ENCODE measurements around the gene DGUOK.

DGUOK gene

GRCh38 chr2:73947412-73948018 lies 20.8 kb downstream of the DGUOK start:
- no peak for DNase-seq (ENCODE audit: low spot score)

- DNase-seq (ENCODE audit: low spot score) = no peak
These were observed 23.1 kb downstream of the DGUOK start for GRCh38 chr2:73949802-73950201.

GRCh38 chr2:73952499-73953446 lies 26.1 kb downstream of the DGUOK start:
- DNase-seq (ENCODE audit: low spot score) = no peak

DNA sequence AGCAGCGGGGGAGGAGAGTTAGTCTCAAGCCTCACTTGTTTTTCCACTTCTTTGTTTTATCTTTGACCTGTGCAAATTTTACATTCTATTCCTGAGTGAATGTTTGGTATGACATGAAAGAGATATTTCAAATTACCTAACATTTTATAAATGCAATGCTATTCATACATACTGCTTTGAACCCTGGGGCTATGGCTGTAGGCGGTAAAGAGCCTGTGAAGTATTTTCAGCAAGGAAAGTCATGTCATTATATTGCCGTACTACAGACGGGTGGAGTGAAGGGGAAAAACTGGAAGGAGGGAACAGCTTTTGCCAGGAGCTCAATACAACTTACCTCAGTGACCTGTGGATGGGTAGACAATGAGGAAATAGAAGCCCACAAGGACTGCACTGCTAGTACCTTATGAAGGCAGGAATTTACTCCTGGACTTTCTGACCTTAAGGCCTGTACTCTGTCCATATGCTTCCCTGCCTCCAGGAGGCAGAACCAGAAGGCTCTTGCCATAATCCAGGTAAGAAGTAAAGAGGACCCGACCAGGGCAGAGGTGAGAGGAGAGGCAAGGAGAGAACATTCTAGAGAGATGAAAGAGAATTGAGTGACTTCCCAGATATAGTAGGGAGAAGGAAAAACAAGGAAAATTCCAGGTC lies 29.7 kb downstream of the DGUOK start:
- no peak for DNase-seq (ENCODE audit: low spot score)

DNA sequence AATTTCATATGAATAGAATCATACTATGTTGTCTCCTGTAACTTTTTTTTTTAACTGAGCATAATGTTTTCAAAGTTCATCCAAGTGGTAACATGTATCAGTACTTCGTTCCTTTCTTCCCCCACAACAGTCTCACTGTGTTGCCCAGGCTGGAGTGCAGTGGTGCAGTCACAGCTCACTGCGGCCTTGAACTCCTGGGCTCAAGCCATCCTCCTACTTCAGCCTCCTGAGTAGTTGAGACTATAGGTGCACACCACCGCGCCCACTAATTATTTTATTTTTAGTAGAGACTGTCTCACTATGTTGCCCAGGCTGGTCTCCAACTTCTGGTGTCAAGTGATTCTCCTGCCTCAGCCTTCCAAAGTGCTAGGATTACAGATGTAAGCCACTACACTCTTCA lies 34.6 kb downstream of the DGUOK start:
- DNase-seq (ENCODE audit: low spot score) = no peak

GRCh38 chr2:73961823-73962615 lies 35.3 kb downstream of the DGUOK start:
- no peak for DNase-seq (ENCODE audit: low spot score)

GRCh38 chr2:73962798-73963197 lies 36.1 kb downstream of the DGUOK start:
- DNase-seq (ENCODE audit: low spot score) = no peak

GRCh38 chr2:73963385-73964120 lies 36.9 kb downstream of the DGUOK start:
- DNase-seq (ENCODE audit: low spot score) = no peak

DNA sequence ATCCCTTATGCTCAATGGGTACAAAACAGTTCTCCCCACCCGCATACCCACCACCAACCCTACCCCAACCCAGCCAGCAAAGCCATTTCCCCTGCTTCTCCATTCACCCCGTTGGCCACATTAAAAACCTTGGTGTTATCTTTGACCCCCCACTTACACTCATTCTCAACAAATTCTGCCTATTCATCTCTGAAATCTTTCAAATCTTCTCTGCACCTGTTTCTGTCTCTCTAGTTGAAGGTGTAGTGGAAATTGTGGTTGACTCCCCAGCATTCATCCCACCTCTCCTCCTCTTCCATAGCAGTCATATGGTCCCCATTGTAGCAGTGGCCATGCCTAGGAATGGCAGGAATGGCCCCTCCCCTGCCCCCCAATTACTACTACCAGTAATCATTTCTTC lies 37.5 kb downstream of the DGUOK start:
- no peak for DNase-seq (ENCODE audit: low spot score)

DNA sequence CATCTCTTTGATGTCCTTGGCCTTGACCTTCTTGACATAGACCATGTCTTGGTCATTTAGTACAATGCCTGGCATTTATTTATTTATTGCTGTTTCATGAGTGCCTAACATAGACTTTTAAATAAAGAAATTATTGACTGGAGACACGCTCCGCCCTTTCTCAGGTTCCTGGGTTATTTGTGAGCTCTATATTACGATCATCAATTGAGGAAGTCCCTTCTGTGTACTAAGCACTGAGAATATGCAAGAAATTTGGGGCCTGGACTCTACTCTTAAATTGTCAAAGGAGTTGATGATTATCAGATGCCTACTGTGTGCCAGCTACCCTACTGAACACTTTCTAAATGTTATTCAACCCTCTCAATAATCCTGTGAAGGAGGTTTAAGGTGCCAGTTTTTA lies 38.4 kb downstream of the DGUOK start:
- DNase-seq (ENCODE audit: low spot score) = no peak

DNA sequence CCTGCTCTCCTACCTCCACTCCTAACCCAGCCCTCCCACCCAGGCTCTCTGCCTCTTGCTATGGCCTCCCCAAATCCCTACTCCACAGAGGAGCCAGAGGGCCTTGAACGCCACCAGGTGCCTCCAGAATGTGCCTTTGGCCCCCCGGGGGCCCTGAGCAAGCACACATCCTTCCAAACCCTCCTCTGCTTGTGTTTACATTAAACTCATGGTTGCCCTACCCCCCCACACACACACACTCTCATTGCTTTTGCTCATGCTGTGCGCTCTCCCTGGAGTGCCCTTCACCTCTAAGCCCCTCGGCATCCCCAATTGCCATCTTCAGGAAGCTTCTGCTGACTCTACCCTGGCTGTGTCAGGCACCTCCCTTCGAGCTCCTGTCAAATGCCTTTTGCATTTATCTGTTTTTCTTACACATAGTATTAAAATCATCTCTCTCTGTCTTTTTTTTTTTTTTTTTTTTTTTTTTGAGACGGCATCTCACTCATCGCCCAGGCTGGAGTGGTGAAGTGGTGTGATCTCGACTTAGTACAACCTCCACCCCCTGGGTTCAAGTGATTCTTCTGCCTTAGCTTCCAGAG lies 41.8 kb downstream of the DGUOK start:
- DNase-seq (ENCODE audit: low spot score) = no peak

GRCh38 chr2:73969356-73969755 lies 42.7 kb downstream of the DGUOK start:
- no peak for DNase-seq (ENCODE audit: low spot score)

GRCh38 chr2:73970141-73970803 lies 43.6 kb downstream of the DGUOK start:
- no peak for DNase-seq (ENCODE audit: low spot score)

- DNase-seq (ENCODE audit: low spot score) = peak; percentile 45
These were observed 44.3 kb downstream of the DGUOK start for GRCh38 chr2:73970850-73971471.

GRCh38 chr2:73971722-73972121 lies 45.0 kb downstream of the DGUOK start:
- DNase-seq (ENCODE audit: low spot score) = no peak

GRCh38 chr2:73972846-73973245 lies 46.2 kb downstream of the DGUOK start:
- no peak for DNase-seq (ENCODE audit: low spot score)

GRCh38 chr2:73975731-73976130 lies 49.1 kb downstream of the DGUOK start:
- DNase-seq (ENCODE audit: low spot score) = no peak

GRCh38 chr2:73976803-73977202 lies 50.1 kb downstream of the DGUOK start:
- DNase-seq (ENCODE audit: low spot score) = no peak

DNA sequence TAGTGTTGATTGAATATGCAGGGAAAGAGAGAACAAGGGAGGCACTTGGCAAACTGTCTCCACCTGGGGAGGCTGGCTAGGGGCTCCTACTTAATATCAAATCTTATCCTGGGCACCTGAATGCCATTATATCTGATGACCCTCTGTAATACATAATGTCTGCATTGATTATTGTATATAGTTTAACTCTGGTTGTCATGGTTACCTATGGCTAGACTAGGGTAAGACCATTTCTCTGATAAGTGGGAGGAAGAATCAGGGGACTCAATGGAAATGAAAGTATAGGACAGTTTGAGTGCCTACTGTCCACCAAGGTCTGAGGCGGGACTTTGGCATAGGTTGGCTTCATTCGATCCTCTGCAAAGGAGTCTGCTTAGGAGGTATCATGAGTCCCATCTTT lies 50.8 kb downstream of the DGUOK start:
- DNase-seq (ENCODE audit: low spot score) = no peak

DNA sequence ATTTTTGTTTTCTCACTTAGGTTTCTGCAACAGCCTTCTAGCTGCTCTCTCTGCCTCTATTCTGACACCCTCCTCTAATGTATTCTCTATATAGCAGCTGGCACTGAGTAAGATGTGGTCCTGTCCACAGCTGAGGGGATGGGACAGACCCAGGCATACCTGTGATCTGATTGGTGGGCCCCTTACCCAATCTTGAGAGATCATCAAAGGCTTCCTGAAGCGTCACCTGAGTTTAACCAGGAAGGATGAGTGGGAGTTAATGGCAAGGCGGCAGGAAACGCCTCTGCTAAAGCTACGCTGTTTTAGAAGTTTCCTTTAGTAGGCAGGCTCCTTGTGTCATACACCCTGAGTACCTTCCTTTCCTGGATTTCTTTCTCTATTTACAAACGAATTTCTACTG lies 52.3 kb downstream of the DGUOK start:
- peak; percentile 85 for DNase-seq (ENCODE audit: low spot score)
